ENCODE data around the gene ABCC8. TPM values are rescaled to one million over a fixed set of nuclear protein-coding genes. Genes with fewer than 3 reads are reported as not detected.

Gene ABCC8
- not detected in 2 replicates for total RNA-seq (2012; rRNA removed)

- H3K27me3 ChIP-seq (ENCODE audit: control insufficient read depth, insufficient read depth, low read length) = peaks cover 91% of the 10 kb centered on the region
- no peaks in the 10 kb centered on the region for H3K4me1 ChIP-seq (ENCODE audit: control insufficient read depth, insufficient read depth, low read length)
- no peak within 1 kb of the TSS for H3K4me3 ChIP-seq (ENCODE audit: low read length)
- H3K9me3 ChIP-seq (replicated peaks; ENCODE audit: low read length) = no peaks in the 10 kb centered on the region
- no peaks in the 10 kb centered on the region for H3K36me3 ChIP-seq (ENCODE audit: insufficient read depth, low read length)
- no peak within 1 kb of the TSS for H3K9ac ChIP-seq (ENCODE audit: low read depth, low read length)
- H3K4me2 ChIP-seq (ENCODE audit: low read length) = no peak within 1 kb of the TSS
Observed at GRCh38 chr11:17476317-17477083, at the start of gene ABCC8. Gene ABCC8, minus strand, starts transcription at chr11:17476845. Its CDS starts 69 bp downstream, at chr11:17476776.

GRCh38 chr11:17526326-17526725 is 49.7 kb upstream of the ABCC8 start:
- no peak overlapping the region for H3K9ac ChIP-seq (ENCODE audit: low read depth, low read length)
- H3K4me3 ChIP-seq (ENCODE audit: low read length) = no peak overlapping the region

GRCh38 chr11:17525570-17525969 is 48.9 kb upstream of the ABCC8 start:
- no peaks in the 10 kb centered on the region for H3K9me3 ChIP-seq (replicated peaks; ENCODE audit: low read length)
- no peak overlapping the region for H3K9ac ChIP-seq (ENCODE audit: low read depth, low read length)
- H3K27me3 ChIP-seq (ENCODE audit: control insufficient read depth, insufficient read depth, low read length) = peaks cover 52% of the 10 kb centered on the region
- no peak overlapping the region for H3K4me2 ChIP-seq (ENCODE audit: low read length)
- no peaks in the 10 kb centered on the region for H3K4me1 ChIP-seq (ENCODE audit: control insufficient read depth, insufficient read depth, low read length)
- no peaks in the 10 kb centered on the region for H3K36me3 ChIP-seq (ENCODE audit: insufficient read depth, low read length)
- H3K4me3 ChIP-seq (ENCODE audit: low read length) = no peak overlapping the region

More at GRCh38 chr11:17526326-17526725, 49.7 kb upstream of the ABCC8 start:
- Histone ChIP-seq H3K27me3 (ENCODE audit: control insufficient read depth, insufficient read depth, low read length) (peaks cover 55% of the 10 kb centered on the region), H3K4me1 (ENCODE audit: control insufficient read depth, insufficient read depth, low read length) (no peaks in the 10 kb centered on the region), H3K36me3 (ENCODE audit: insufficient read depth, low read length) (no peaks in the 10 kb centered on the region), H3K4me2 (ENCODE audit: low read length) (no peak overlapping the region), H3K9me3 (replicated peaks; ENCODE audit: low read length) (no peaks in the 10 kb centered on the region)

GRCh38 chr11:17524221-17524620 is 47.6 kb upstream of the ABCC8 start:
- no peak overlapping the region for H3K9ac ChIP-seq (ENCODE audit: low read depth, low read length)
- no peak overlapping the region for H3K4me2 ChIP-seq (ENCODE audit: low read length)
- no peaks in the 10 kb centered on the region for H3K36me3 ChIP-seq (ENCODE audit: insufficient read depth, low read length)
- no peaks in the 10 kb centered on the region for H3K4me1 ChIP-seq (ENCODE audit: control insufficient read depth, insufficient read depth, low read length)
- H3K9me3 ChIP-seq (replicated peaks; ENCODE audit: low read length) = no peaks in the 10 kb centered on the region
- peaks cover 51% of the 10 kb centered on the region for H3K27me3 ChIP-seq (ENCODE audit: control insufficient read depth, insufficient read depth, low read length)
- H3K4me3 ChIP-seq (ENCODE audit: low read length) = no peak overlapping the region

GRCh38 chr11:17522655-17523054 is 46.0 kb upstream of the ABCC8 start:
- Histone ChIP-seq H3K4me1 (ENCODE audit: control insufficient read depth, insufficient read depth, low read length) (no peaks in the 10 kb centered on the region), H3K27me3 (ENCODE audit: control insufficient read depth, insufficient read depth, low read length) (peaks cover 56% of the 10 kb centered on the region), H3K4me3 (ENCODE audit: low read length) (no peak overlapping the region), H3K9me3 (replicated peaks; ENCODE audit: low read length) (no peaks in the 10 kb centered on the region), H3K9ac (ENCODE audit: low read depth, low read length) (no peak overlapping the region), H3K36me3 (ENCODE audit: insufficient read depth, low read length) (no peaks in the 10 kb centered on the region), H3K4me2 (ENCODE audit: low read length) (no peak overlapping the region)

GRCh38 chr11:17521106-17521900 is 44.7 kb upstream of the ABCC8 start:
- Histone ChIP-seq H3K36me3 (ENCODE audit: insufficient read depth, low read length) (no peaks in the 10 kb centered on the region), H3K27me3 (ENCODE audit: control insufficient read depth, insufficient read depth, low read length) (peaks cover 68% of the 10 kb centered on the region), H3K9ac (ENCODE audit: low read depth, low read length) (no peak overlapping the region), H3K9me3 (replicated peaks; ENCODE audit: low read length) (no peaks in the 10 kb centered on the region), H3K4me2 (ENCODE audit: low read length) (no peak overlapping the region), H3K4me3 (ENCODE audit: low read length) (no peak overlapping the region), H3K4me1 (ENCODE audit: control insufficient read depth, insufficient read depth, low read length) (no peaks in the 10 kb centered on the region)

- Histone ChIP-seq H3K4me3 (ENCODE audit: low read length) (no peak overlapping the region), H3K9me3 (replicated peaks; ENCODE audit: low read length) (no peaks in the 10 kb centered on the region), H3K9ac (ENCODE audit: low read depth, low read length) (no peak overlapping the region), H3K36me3 (ENCODE audit: insufficient read depth, low read length) (no peaks in the 10 kb centered on the region), H3K4me2 (ENCODE audit: low read length) (no peak overlapping the region), H3K27me3 (ENCODE audit: control insufficient read depth, insufficient read depth, low read length) (peaks cover 73% of the 10 kb centered on the region), H3K4me1 (ENCODE audit: control insufficient read depth, insufficient read depth, low read length) (no peaks in the 10 kb centered on the region)
Observed at GRCh38 chr11:17519061-17519885, 42.6 kb upstream of the ABCC8 start.

- no peak overlapping the region for H3K9ac ChIP-seq (ENCODE audit: low read depth, low read length)
- no peak overlapping the region for H3K4me3 ChIP-seq (ENCODE audit: low read length)
- H3K27me3 ChIP-seq (ENCODE audit: control insufficient read depth, insufficient read depth, low read length) = peaks cover 70% of the 10 kb centered on the region
- no peak overlapping the region for H3K4me2 ChIP-seq (ENCODE audit: low read length)
- H3K36me3 ChIP-seq (ENCODE audit: insufficient read depth, low read length) = no peaks in the 10 kb centered on the region
- no peaks in the 10 kb centered on the region for H3K9me3 ChIP-seq (replicated peaks; ENCODE audit: low read length)
- H3K4me1 ChIP-seq (ENCODE audit: control insufficient read depth, insufficient read depth, low read length) = no peaks in the 10 kb centered on the region
Observed at GRCh38 chr11:17518366-17518765, 41.7 kb upstream of the ABCC8 start.

GRCh38 chr11:17517186-17517585 is 40.5 kb upstream of the ABCC8 start:
- no peak overlapping the region for H3K4me2 ChIP-seq (ENCODE audit: low read length)
- H3K4me3 ChIP-seq (ENCODE audit: low read length) = no peak overlapping the region
- H3K9ac ChIP-seq (ENCODE audit: low read depth, low read length) = no peak overlapping the region
- peaks cover 76% of the 10 kb centered on the region for H3K27me3 ChIP-seq (ENCODE audit: control insufficient read depth, insufficient read depth, low read length)
- no peaks in the 10 kb centered on the region for H3K36me3 ChIP-seq (ENCODE audit: insufficient read depth, low read length)
- H3K4me1 ChIP-seq (ENCODE audit: control insufficient read depth, insufficient read depth, low read length) = no peaks in the 10 kb centered on the region
- no peaks in the 10 kb centered on the region for H3K9me3 ChIP-seq (replicated peaks; ENCODE audit: low read length)

GRCh38 chr11:17516551-17517150 is 40.0 kb upstream of the ABCC8 start:
- no peaks in the 10 kb centered on the region for H3K36me3 ChIP-seq (ENCODE audit: insufficient read depth, low read length)

More at GRCh38 chr11:17516551-17517150, 40.0 kb upstream of the ABCC8 start:
- Histone ChIP-seq H3K9ac (ENCODE audit: low read depth, low read length) (no peak overlapping the region), H3K27me3 (ENCODE audit: control insufficient read depth, insufficient read depth, low read length) (peaks cover 81% of the 10 kb centered on the region), H3K4me1 (ENCODE audit: control insufficient read depth, insufficient read depth, low read length) (no peaks in the 10 kb centered on the region), H3K4me2 (ENCODE audit: low read length) (no peak overlapping the region), H3K4me3 (ENCODE audit: low read length) (no peak overlapping the region), H3K9me3 (replicated peaks; ENCODE audit: low read length) (no peaks in the 10 kb centered on the region)
